ENCODE measurements around the gene B9D1.

DNA sequence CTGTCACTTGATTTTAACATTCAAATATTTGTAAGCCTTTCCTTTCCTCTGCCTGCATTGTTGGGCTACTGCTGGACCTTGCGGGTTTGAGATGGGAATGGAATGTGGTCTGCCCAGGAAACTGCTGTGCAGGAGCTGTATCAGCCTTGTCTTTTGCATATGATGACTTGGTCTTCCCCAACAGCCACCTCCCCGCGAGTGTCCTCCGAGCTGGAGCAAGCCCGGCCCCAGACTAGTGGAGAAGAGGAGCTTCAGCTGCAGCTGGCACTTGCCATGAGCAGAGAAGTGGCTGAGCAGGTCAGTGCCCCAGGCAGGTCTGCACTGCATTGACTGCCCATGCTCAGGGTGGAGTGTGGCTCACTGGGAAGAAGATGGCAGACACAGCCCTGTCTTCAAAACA is 52.8 kb downstream of the B9D1 start:
- TF ChIP-seq JUNB (CRISPR knock-in tag; IDR thresholded peaks at IDR 0.05; ENCODE audit: borderline replicate concordance) (no peak), SP1 (IDR thresholded peaks at IDR 0.05) (no peak), SP1 (CRISPR knock-in tag; IDR thresholded peaks at IDR 0.05) (no peak), RNF2 (conservative IDR thresholded peaks at IDR 0.05; ENCODE audit: low read depth) (no peak), MIER3 (CRISPR knock-in tag; IDR thresholded peaks at IDR 0.05; ENCODE audit: borderline replicate concordance) (no peak), NR3C1 (CRISPR knock-in tag; IDR thresholded peaks at IDR 0.05) (no peak)
